A549 (cell line): ENCODE measurements around the gene MADD. TPM values are rescaled to one million over a fixed set of nuclear protein-coding genes. Genes with fewer than 3 reads are reported as not detected.

ENCODE experiments used
- ATAC-seq, 2 experiments: fragments of 200-7000 bp in 1 of 2; fragments of >200 bp in 1 of 2; cut with Nextera tagmentation in 1 of 2; cut with Tn5 transposase in 1 of 2; 3 replicates each; pipeline versions ENCODE4 v1.8.0 to v1.9.1; 2018 to 2020; ENCODE audit warnings: mild to moderate bottlenecking in 1 of 2, moderate library complexity in 1 of 2
- CTCF ChIA-PET: fragments of 300-600 bp; sonication (Branson Sonifier 250); formaldehyde crosslinking; extraction: SDS; loops from one replicate; lab custom pipeline; 2021; ENCODE audit warnings: antibody characterized with exemption, inconsistent platforms; lab: Yijun Ruan, JAX
- POLR2A ChIA-PET: fragments of 350-600 bp; formaldehyde crosslinking; extraction: SDS; loops from one replicate; lab custom pipeline; 2021; ENCODE audit warnings: antibody characterized with exemption, inconsistent platforms; lab: Yijun Ruan, JAX
- DNase-seq, 2 experiments: peaks; one replicate each; pipeline versions ENCODE4 v3.0.0 to v3.0.0-alpha.2; 2011 to 2016; ENCODE audit warnings: low read depth in 1 of 2, low spot score in 1 of 2
- FAIRE-seq: peaks from 2 replicates; lab custom pipeline; 2011; peaks lifted over from hg19 to GRCh38; lab: Jason Lieb, UNC
- H3K27ac ChIP-seq, 2 experiments: fragments of >200 bp; sonication (Bioruptor Twin); formaldehyde crosslinking; 3 replicates each; pipeline ENCODE4 v1.5.1; 2016 to 2017
- H3K4me1 ChIP-seq: fragments of >200 bp; sonication (Bioruptor Twin); formaldehyde crosslinking; 3 replicates; pipeline ENCODE4 v1.6.1; 2016
- H3K4me2 ChIP-seq: fragments of >200 bp; sonication (Bioruptor Twin); formaldehyde crosslinking; 3 replicates; pipeline ENCODE4 v1.6.1; 2016
- H3K4me3 ChIP-seq: fragments of >200 bp; sonication (Bioruptor Twin); formaldehyde crosslinking; 3 replicates; pipeline ENCODE4 v1.5.1; 2016
- H3K9me3 ChIP-seq: fragments of >200 bp; sonication (Bioruptor Twin); formaldehyde crosslinking; 3 replicates; pipeline ENCODE4 v1.6.1; 2016
- ATOH8 ChIP-seq: fragments of 250-450 bp; sonication (Bioruptor Pico); IDR thresholded peaks from 2 replicates; pipeline ENCODE4 v1.5.0; 2020; ENCODE audit warnings: low read depth, mild to moderate bottlenecking, moderate library complexity
- CBX8 ChIP-seq: fragments of 200-600 bp; sonication (generic); IDR thresholded peaks from 2 replicates; pipeline ENCODE4 v1.6.1; 2016
- CHD2 ChIP-seq: fragments of 150-350 bp; IDR thresholded peaks from 2 replicates; pipeline ENCODE4 v1.6.1; 2014; ENCODE audit warnings: low read length; ENCODE audit not compliant: partially characterized antibody
- CHD4 ChIP-seq: fragments of 200-600 bp; sonication (generic); IDR thresholded peaks from 2 replicates; pipeline ENCODE4 v1.6.1; 2016; ENCODE audit warnings: antibody characterized with exemption, mild to moderate bottlenecking, borderline replicate concordance
- EP300 ChIP-seq, 2 experiments: fragments of >200 bp; sonication (Bioruptor Twin); formaldehyde crosslinking; IDR thresholded peaks; 2 replicates in 1 of 2; 3 replicates in 1 of 2; pipeline ENCODE4 v1.6.1; 2016 to 2017
- ESRRA ChIP-seq: fragments of 150-350 bp; IDR thresholded peaks from 2 replicates; pipeline ENCODE4 v1.6.1; 2014; ENCODE audit warnings: mild to moderate bottlenecking, low read length, borderline replicate concordance
- FOSB ChIP-seq: fragments of 250-450 bp; sonication (Bioruptor Pico); IDR thresholded peaks from 2 replicates; pipeline ENCODE4 v1.5.0; 2020; ENCODE audit warnings: mild to moderate bottlenecking, moderate library complexity
- FOSL2 ChIP-seq, 2 experiments: fragments of 450-650 bp in 1 of 2; fragments of >200 bp in 1 of 2; sonication (Bioruptor Twin) in 1 of 2; formaldehyde crosslinking; IDR thresholded peaks; 2 replicates each; pipeline versions ENCODE4 v1.5.0 to v1.6.1; 2016 to 2020; ENCODE audit warnings: mild to moderate bottlenecking in 1 of 2, moderate library complexity in 1 of 2
- HDAC2 ChIP-seq: fragments of 200-600 bp; sonication (generic); IDR thresholded peaks from 2 replicates; pipeline ENCODE4 v1.6.1; 2016
- HES2 ChIP-seq: fragments of >200 bp; sonication (Bioruptor Twin); formaldehyde crosslinking; IDR thresholded peaks from 2 replicates; pipeline ENCODE4 v1.6.1; 2016
- HOXB13 ChIP-seq: fragments of 250-450 bp; sonication (Bioruptor Pico); IDR thresholded peaks from 2 replicates; pipeline ENCODE4 v1.5.0; 2020; ENCODE audit warnings: low read depth, mild to moderate bottlenecking, moderate library complexity
- JUN ChIP-seq, 2 experiments: fragments of >200 bp; sonication (Bioruptor Twin); formaldehyde crosslinking; IDR thresholded peaks; 2 replicates in 1 of 2; 3 replicates in 1 of 2; pipeline ENCODE4 v1.6.1; 2016 to 2017
- JUNB ChIP-seq: fragments of >200 bp; sonication (Bioruptor Twin); formaldehyde crosslinking; IDR thresholded peaks from 2 replicates; pipeline ENCODE4 v1.6.1; 2016
- KDM1A ChIP-seq: fragments of 200-600 bp; sonication (generic); IDR thresholded peaks from 2 replicates; pipeline ENCODE4 v1.6.1; 2016; ENCODE audit warnings: low read depth, mild to moderate bottlenecking
- MAFK ChIP-seq: fragments of 450-650 bp; IDR thresholded peaks from 2 replicates; pipeline ENCODE4 v1.6.1; 2014; ENCODE audit not compliant: partially characterized antibody
- MAX ChIP-seq: IDR thresholded peaks from 2 replicates; pipeline ENCODE4 v1.6.1; 2012
- MYC ChIP-seq: IDR thresholded peaks from 2 replicates; pipeline ENCODE4 v1.6.1; 2012; ENCODE audit warnings: mild to moderate bottlenecking, inconsistent platforms, low read length, improper control_type of control experiment, borderline replicate concordance
- NFE2L2 ChIP-seq: fragments of 150-350 bp; conservative IDR thresholded peaks from 2 replicates; pipeline ENCODE4 v1.6.1; 2014; ENCODE audit warnings: low read length
- NPAS2 ChIP-seq: fragments of 250-450 bp; sonication (Bioruptor Pico); IDR thresholded peaks from 2 replicates; pipeline ENCODE4 v1.8.0; 2022; ENCODE audit warnings: mild to moderate bottlenecking, moderate library complexity, borderline replicate concordance
- NR3C1 ChIP-seq: fragments of >200 bp; sonication (Bioruptor Twin); formaldehyde crosslinking; IDR thresholded peaks from 3 replicates; pipeline ENCODE4 v1.6.1; 2017
- USF2 ChIP-seq: fragments of 450-650 bp; IDR thresholded peaks from 2 replicates; pipeline ENCODE4 v1.6.1; 2014; ENCODE audit warnings: antibody characterized with exemption
- ZFP36 ChIP-seq: fragments of 450-650 bp; IDR thresholded peaks from 2 replicates; pipeline ENCODE4 v1.6.1; 2014; ENCODE audit warnings: borderline replicate concordance; ENCODE audit not compliant: partially characterized antibody
- ZSCAN20 ChIP-seq: fragments of 250-450 bp; sonication (Bioruptor Pico); IDR thresholded peaks from 2 replicates; pipeline ENCODE4 v1.8.0; 2022; ENCODE audit warnings: mild to moderate bottlenecking, moderate library complexity
- WGBS: methylation state at CpG from one replicate; pipeline ENCODE4 v1.1.6; 2017; ENCODE audit errors: missing lambda C conversion rate; 5-methylcytosine and 5-hydroxymethylcytosine counted together
- polyA plus RNA-seq, 4 experiments: library from polyadenylated mRNA; depleted of rRNA in 3 of 4; stranded (reverse); fragments of >200 nt; fragmentation: RNase III in 1 of 4; extraction: RNeasy Plus Mini Kit Qiagen cat#74134 plus additional on column Dnase treatment in 1 of 4; gene quantifications; 2 replicates in 3 of 4; 3 replicates in 1 of 4; pipeline ENCODE4 v1.2.3, GENCODE V29; 2011 to 2017

Gene MADD
- polyA plus RNA-seq, 2 of the 4 experiments (the other 2 are of a cell fraction) = 16.7 to 25.2 TPM

GRCh38 chr11:47244448-47245350, 25.2 kb upstream of the MADD start:
- no peak overlapping the region for H3K4me3 ChIP-seq
- H3K27ac ChIP-seq = peak overlapping the region in 1 of 2 experiments; percentile 6; a peak in 1 of 6 replicates
- H3K4me2 ChIP-seq = no peak overlapping the region
- TF ChIP-seq CHD2 (no peak), MAFK (peak; percentile 69), JUN (IDR thresholded peaks at IDR 0.05) (no peak)
- ChIA-PET POLR2A (interaction anchor here (3.1 kb wide), 1 partner anchor 14 kb away, joined by 18 read pairs; the partner anchor contains the start of gene NR1H3), CTCF (interaction anchor here (1.0 to 10.3 kb wide), 6 partner anchors 11 to 110 kb away, joined by 3 to 141 read pairs (median 16); partner anchors contain the start of genes ARFGAP2 and NR1H3)
- H3K9me3 ChIP-seq = no peaks in the 10 kb centered on the region
- DNase-seq (no peak), ATAC-seq (no peak), FAIRE-seq (no peak)
- peaks cover 41% of the 10 kb centered on the region for H3K4me1 ChIP-seq
- 88% methylated on average over 23 of the region's 23 CpGs for WGBS

- Histone ChIP-seq H3K4me3 (no peak overlapping the region), H3K4me1 (peaks cover 41% of the 10 kb centered on the region), H3K27ac (peak overlapping the region in 1 of 2 experiments; percentile 32; a peak in 1 of 6 replicates), H3K4me2 (no peak overlapping the region), H3K9me3 (no peaks in the 10 kb centered on the region)
- 86% methylated on average over 11 of the region's 11 CpGs for WGBS
- TF ChIP-seq CHD4 (no peak), NPAS2 (CRISPR knock-in tag) (no peak), MAFK (peak; percentile 68)
- ChIA-PET POLR2A (interaction anchor here (0.5 kb wide), 1 partner anchor 16 kb away, joined by 4 read pairs; no protein-coding TSS in a partner anchor), CTCF (interaction anchor here (1.1 to 10.3 kb wide), 6 partner anchors 12 to 109 kb away, joined by 3 to 141 read pairs (median 16); partner anchors contain the start of genes ARFGAP2 and NR1H3)
- DNase-seq (no peak), ATAC-seq (no peak), FAIRE-seq (no peak)
These were observed 24.1 kb upstream of the MADD start for GRCh38 chr11:47245611-47246357.

- Histone ChIP-seq H3K4me2 (peak overlapping the region; percentile 93), H3K4me1 (peaks cover 29% of the 10 kb centered on the region; the same call in 2 of the 3 replicates), H3K9me3 (no peaks in the 10 kb centered on the region), H3K27ac (peak overlapping the region in 1 of 2 experiments; percentile 95; a peak in 2 of 6 replicates), H3K4me3 (peak overlapping the region; percentile 74; the same call in 1 of the 3 replicates)
- FAIRE-seq (no peak), DNase-seq (no peak), ATAC-seq (no peak)
- no peak for TF ChIP-seq CBX8
- no peak for TF ChIP-seq HDAC2
- TF ChIP-seq ZSCAN20 (CRISPR knock-in tag) = no peak
- TF ChIP-seq FOSB (CRISPR knock-in tag) = no peak
- TF ChIP-seq NFE2L2 = no peak
- TF ChIP-seq ZFP36 = no peak
- TF ChIP-seq FOSL2 (IDR thresholded peaks at IDR 0.05) = no peak
- no peak for TF ChIP-seq FOSL2 (CRISPR knock-in tag; IDR thresholded peaks at IDR 0.05)
- TF ChIP-seq MYC = no peak
- no peak for TF ChIP-seq MAFK
- TF ChIP-seq ESRRA = no peak
- TF ChIP-seq HOXB13 (CRISPR knock-in tag) = no peak
- TF ChIP-seq MAX = no peak
- TF ChIP-seq ATOH8 (CRISPR knock-in tag) = no peak
- no peak for TF ChIP-seq NPAS2 (CRISPR knock-in tag)
- no peak for TF ChIP-seq NR3C1
- no peak for TF ChIP-seq EP300 (IDR thresholded peaks at IDR 0.05)
- TF ChIP-seq USF2 = no peak
- TF ChIP-seq HES2 = no peak
- no peak for TF ChIP-seq JUNB
- TF ChIP-seq KDM1A = no peak
- ChIA-PET CTCF (interaction anchor here (0.7 to 10.3 kb wide), 10 partner anchors 10 to 107 kb away, joined by 3 to 141 read pairs (median 6); partner anchors contain the start of genes ARFGAP2, MADD and NR1H3), POLR2A (interaction anchor here (1.4 to 3.0 kb wide), 5 partner anchors 8 to 62 kb away, joined by 5 to 32 read pairs (median 7); partner anchors contain the start of genes DDB2 and NR1H3)
- 90% methylated on average over 5 of the region's 5 CpGs for WGBS
These were observed 22.4 kb upstream of the MADD start for GRCh38 chr11:47247502-47247901.
